GM12878 (cell line): ENCODE measurements around the gene RFFL. TPM values are rescaled to one million over a fixed set of nuclear protein-coding genes. Genes with fewer than 3 reads are reported as not detected.

Experiments
- ATAC-seq: fragments of 200-7000 bp; cut with Tn5 transposase; 3 replicates; pipeline ENCODE4 v1.9.1; 2020; ENCODE audit warnings: mild to moderate bottlenecking, moderate library complexity
- BruUV-seq: library from RNA; stranded (reverse); fragments of 400-500 nt; replicated peaks from 2 replicates; lab custom pipeline; 2021; lab: Mats Ljungman, UMichigan
- CTCF ChIA-PET: fragments of 300-600 bp; sonication (Branson Sonifier 250); formaldehyde crosslinking; extraction: SDS; loops from one replicate; lab custom pipeline; 2021; ENCODE audit warnings: inconsistent platforms; lab: Yijun Ruan, JAX
- POLR2A ChIA-PET: fragments of 350-600 bp; formaldehyde crosslinking; extraction: SDS; loops from one replicate; lab custom pipeline; 2021; ENCODE audit warnings: inconsistent platforms; lab: Charles Lee
- RAD21 ChIA-PET: fragments of 300-600 bp; sonication (Branson Sonifier 250); formaldehyde crosslinking; loops from one replicate; lab custom pipeline; 2023; ENCODE audit warnings: antibody characterized with exemption; ENCODE audit not compliant: unreplicated experiment; lab: Charles Lee
- SMC1A ChIA-PET: fragments of 300-600 bp; sonication (Branson Sonifier 250); formaldehyde crosslinking; loops from one replicate; lab custom pipeline; 2023; ENCODE audit not compliant: unreplicated experiment, uncharacterized antibody; lab: Charles Lee
- DNase-seq: peaks from one replicate; pipeline ENCODE4 v3.0.0-alpha.2; 2011; ENCODE audit warnings: low read depth, low spot score
- FAIRE-seq: peaks from 3 replicates; lab custom pipeline; 2011; peaks lifted over from hg19 to GRCh38; lab: Jason Lieb, UNC
- H2AFZ ChIP-seq: 2 replicates; pipeline ENCODE4 v1.6.0; 2011; ENCODE audit warnings: low read depth, low read length, control low read depth; ENCODE audit not compliant: control insufficient read depth
- H3K27ac ChIP-seq: 2 replicates; pipeline ENCODE4 v1.5.1; 2011; ENCODE audit warnings: control low read depth; ENCODE audit not compliant: control insufficient read depth, insufficient read depth
- H3K27me3 ChIP-seq, 2 experiments: replicated peaks in 1 of 2; 2 replicates each; pipeline versions ENCODE4 v1.6.0 to v1.6.1; 2011; ENCODE audit warnings: low read length in 1 of 2; ENCODE audit not compliant: control insufficient read depth in 2 of 2, insufficient read depth in 2 of 2
- H3K36me3 ChIP-seq, 2 experiments: 2 replicates each; pipeline ENCODE4 v1.5.1; 2011; ENCODE audit warnings: low read length in 1 of 2; ENCODE audit not compliant: control insufficient read depth in 2 of 2, insufficient read depth in 2 of 2
- H3K4me1 ChIP-seq: 2 replicates; pipeline ENCODE4 v1.6.1; 2011; ENCODE audit warnings: mild to moderate bottlenecking, low read length, moderate library complexity, mixed read lengths; ENCODE audit not compliant: control insufficient read depth, insufficient read depth
- H3K4me2 ChIP-seq: 2 replicates; pipeline ENCODE4 v1.6.0; 2011; ENCODE audit warnings: control low read depth; ENCODE audit not compliant: control insufficient read depth, insufficient read depth
- H3K4me3 ChIP-seq: fragments of 200-600 bp; sonication (generic); 2 replicates; pipeline ENCODE4 v1.5.1; 2016
- H3K79me2 ChIP-seq: 2 replicates; pipeline ENCODE4 v1.6.0; 2011; ENCODE audit warnings: low read length; ENCODE audit not compliant: control insufficient read depth, insufficient read depth
- H3K9ac ChIP-seq: 2 replicates; pipeline ENCODE4 v1.8.0; 2011; ENCODE audit warnings: low read length, control low read depth, mixed read lengths; ENCODE audit not compliant: control insufficient read depth, insufficient read depth
- H3K9me3 ChIP-seq: replicated peaks from 3 replicates; pipeline ENCODE4 v1.5.1; 2011; ENCODE audit warnings: mild to moderate bottlenecking, low read length; ENCODE audit not compliant: control insufficient read depth, insufficient read depth
- H4K20me1 ChIP-seq: 2 replicates; pipeline ENCODE4 v1.6.0; 2011; ENCODE audit not compliant: control insufficient read depth, insufficient read depth
- DPF2 ChIP-seq: fragments of 450-650 bp; IDR thresholded peaks from 2 replicates; pipeline ENCODE4 v1.6.1; 2017; ENCODE audit warnings: mild to moderate bottlenecking
- EP300 ChIP-seq, 2 experiments: fragments of 150-350 bp in 1 of 2; IDR thresholded peaks; 2 replicates each; pipeline ENCODE4 v1.6.1; 2011 to 2012; ENCODE audit warnings: low read depth in 2 of 2, low read length in 2 of 2, borderline replicate concordance in 1 of 2, improper control_type of control experiment in 1 of 2, inconsistent platforms in 1 of 2; ENCODE audit not compliant: control insufficient read depth in 1 of 2
- GABPA ChIP-seq: IDR thresholded peaks from 2 replicates; pipeline ENCODE4 v1.6.1; 2014; ENCODE audit warnings: antibody characterized with exemption, low read depth, mild to moderate bottlenecking, inconsistent platforms
- JUNB ChIP-seq: IDR thresholded peaks from 2 replicates; pipeline ENCODE4 v1.6.1; 2016; ENCODE audit warnings: antibody characterized with exemption, mild to moderate bottlenecking
- MAX ChIP-seq: IDR thresholded peaks from 2 replicates; pipeline ENCODE4 v1.6.1; 2012; ENCODE audit warnings: low read depth, low read length, improper control_type of control experiment
- MTA3 ChIP-seq: IDR thresholded peaks from 2 replicates; pipeline ENCODE4 v1.6.1; 2012; ENCODE audit warnings: low read length, inconsistent platforms, borderline replicate concordance
- NBN ChIP-seq: fragments of 450-650 bp; IDR thresholded peaks from 2 replicates; pipeline ENCODE4 v1.6.1; 2016
- NFYA ChIP-seq: IDR thresholded peaks from 2 replicates; pipeline ENCODE4 v1.6.1; 2011; ENCODE audit warnings: low read depth, mild to moderate bottlenecking, low read length, improper control_type of control experiment, borderline replicate concordance
- NR2C1 ChIP-seq: fragments of 450-650 bp; IDR thresholded peaks from 2 replicates; pipeline ENCODE4 v1.6.1; 2017; ENCODE audit warnings: antibody characterized with exemption, mild to moderate bottlenecking, moderate library complexity
- SPI1 ChIP-seq: IDR thresholded peaks from 2 replicates; pipeline ENCODE4 v1.6.1; 2011; ENCODE audit warnings: low read depth, mild to moderate bottlenecking, low read length, moderate library complexity, borderline replicate concordance; ENCODE audit not compliant: insufficient read depth
- ZBED1 ChIP-seq: IDR thresholded peaks from 2 replicates; pipeline ENCODE4 v1.6.1; 2016; ENCODE audit warnings: borderline replicate concordance
- ZNF592 ChIP-seq: fragments of 450-650 bp; IDR thresholded peaks from 2 replicates; pipeline ENCODE4 v1.6.1; 2017; ENCODE audit warnings: mild to moderate bottlenecking, moderate library complexity
- WGBS: methylation state at CpG from one replicate; pipeline ENCODE4 v1.1.6; 2016; ENCODE audit warnings: low lambda C conversion rate; ENCODE audit not compliant: insufficient replicate concordance, insufficient coverage; ENCODE audit errors: missing lambda C conversion rate; 5-methylcytosine and 5-hydroxymethylcytosine counted together
- in situ Hi-C: fragments of 300-500 bp; cut with MboI; formaldehyde crosslinking; loops from 9 replicates; pipeline ENCODE4 v1.14.3; 2018; ENCODE audit warnings: mixed read lengths
- intact Hi-C: fragments of 100-400 bp; cut with micrococcal nuclease; formaldehyde crosslinking; loops from one replicate; pipeline ENCODE4 v1.14.2; 2022; ENCODE audit not compliant: unreplicated experiment
- polyA plus RNA-seq, 11 experiments: library from polyadenylated mRNA; depleted of rRNA in 4 of 11; unstranded in 6 of 11; stranded (reverse) in 5 of 11; fragments of >200 nt; fragmentation: Nextera tagmentation in 4 of 11; fragmentation: Illumina TruSeq in 1 of 11; extraction: Ambion mirVana in 4 of 11; extraction: Trizol in 1 of 11; gene quantifications; 1 replicate in 1 of 11; 2 replicates in 10 of 11; pipeline versions ENCODE4 v1.2.1 to v1.2.3, GENCODE V29; 2011 to 2016; ENCODE audit warnings: inconsistent platforms in 2 of 11, missing spikeins in 2 of 11, low read depth in 1 of 11
- total RNA-seq, 4 experiments: library from RNA; depleted of rRNA in 3 of 4; stranded (reverse); fragments of >200 nt in 3 of 4; fragmentation: Illumina TruSeq in 1 of 4; extraction: Trizol in 1 of 4; gene quantifications; 2 replicates each; pipeline versions ENCODE4 v1.2.1 to v1.2.3, GENCODE V29; 2013 to 2021
- TF ChIP-seq, protein P1 (sequence below): IDR thresholded peaks from 2 replicates; pipeline ENCODE4 v1.6.1; 2012; ENCODE audit warnings: low read length, inconsistent platforms

The RFFL gene
- total and polyA plus RNA-seq, 10 of the 15 experiments (the other 5 are each of a cell fraction or from before 2014, with no cell fraction given): 4.7 to 56.1 (median 26.9) TPM

DNA sequence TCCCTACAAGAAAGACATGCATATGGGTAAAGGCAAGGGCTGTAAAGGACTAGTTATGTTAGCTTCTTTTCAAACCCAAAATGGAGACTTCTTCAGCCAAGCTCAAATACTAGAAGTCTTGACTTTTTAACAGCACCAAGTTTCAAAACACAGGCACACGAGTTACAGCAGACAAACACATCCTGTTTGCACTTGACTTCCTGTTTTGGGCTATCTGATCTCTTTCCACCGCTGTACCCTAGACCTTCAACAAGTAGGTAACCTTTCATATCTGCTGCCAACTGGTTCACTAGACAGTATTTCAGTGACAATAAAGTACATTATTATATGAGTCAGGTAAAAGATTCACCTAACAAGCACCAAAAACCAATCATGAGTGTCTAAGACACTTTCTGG lies 12.3 kb downstream of the RFFL start:
- WGBS: 0% methylated on average over 2 of the region's 2 CpGs
- POLR2A ChIA-PET: interaction anchor here (0.7 to 2.2 kb wide), 7 partner anchors 9 to 70 kb away, joined by 3 to 9 read pairs (median 5); partner anchors contain the start of gene RFFL
- Histone ChIP-seq H3K79me2 (peaks cover 34% of the 10 kb centered on the region), H3K36me3 (peaks cover 0 to 1% of the 10 kb centered on the region in 2 experiments; a peak in 1 of 4 replicates), H3K4me1 (peaks cover 28% of the 10 kb centered on the region), H4K20me1 (no peaks in the 10 kb centered on the region), H3K27me3 (no peaks in the 10 kb centered on the region), H3K4me3 (peak overlapping the region; percentile 40), H3K27ac (peak overlapping the region; percentile 93), H3K9me3 (no peaks in the 10 kb centered on the region), H2AFZ (peak overlapping the region; percentile 59), H3K9ac (peak overlapping the region; percentile 63), H3K4me2 (peak overlapping the region; percentile 89)
- SMC1A ChIA-PET: interaction anchor here (0.7 to 12.0 kb wide), 9 partner anchors 8 to 39 kb away, joined by 3 to 221 read pairs (median 3); partner anchors contain the start of gene RFFL
- CTCF ChIA-PET: interaction anchor here (0.7 to 3.1 kb wide), 3 partner anchors 13 to 53 kb away, joined by 4 to 23 read pairs (median 5); partner anchors contain the start of gene RFFL
- RAD21 ChIA-PET: interaction anchor here (0.6 to 6.9 kb wide), 10 partner anchors 9 to 68 kb away, joined by 3 to 73 read pairs (median 3); partner anchors contain the start of gene RFFL
- TSS peak; percentile 38 for BruUV-seq
- DNase-seq (no peak), ATAC-seq (peak; percentile 72), FAIRE-seq (peak; percentile 52)
- in situ Hi-C loops: no loop called here
- intact Hi-C loops: loop anchor here (1.0 kb wide), 2 partner anchors 12 to 38 kb away; partner anchors contain the start of gene RFFL
- TF ChIP-seq MAX (peak; percentile 67), SPI1 (peak; percentile 90), NBN (peak; percentile 44; the same call in 1 of the 2 replicates), NR2C1 (no peak), DPF2 (no peak), ZNF592 (peak; percentile 50; the same call in 1 of the 2 replicates), JUNB (peak; percentile 3; the same call in 1 of the 2 replicates), MTA3 (peak; percentile 67; the same call in 1 of the 2 replicates), GABPA (peak; percentile 68), NFYA (no peak), EP300 (IDR thresholded peaks at IDR 0.05; ENCODE audit: borderline replicate concordance in 1 of 2, control insufficient read depth in 1 of 2, low read depth in 2 of 2, low read length in 2 of 2) (peak in 1 of 2 experiments; percentile 23; a peak in 1 of 4 replicates), ZBED1 (no peak)
- TF ChIP-seq, protein P1, sequence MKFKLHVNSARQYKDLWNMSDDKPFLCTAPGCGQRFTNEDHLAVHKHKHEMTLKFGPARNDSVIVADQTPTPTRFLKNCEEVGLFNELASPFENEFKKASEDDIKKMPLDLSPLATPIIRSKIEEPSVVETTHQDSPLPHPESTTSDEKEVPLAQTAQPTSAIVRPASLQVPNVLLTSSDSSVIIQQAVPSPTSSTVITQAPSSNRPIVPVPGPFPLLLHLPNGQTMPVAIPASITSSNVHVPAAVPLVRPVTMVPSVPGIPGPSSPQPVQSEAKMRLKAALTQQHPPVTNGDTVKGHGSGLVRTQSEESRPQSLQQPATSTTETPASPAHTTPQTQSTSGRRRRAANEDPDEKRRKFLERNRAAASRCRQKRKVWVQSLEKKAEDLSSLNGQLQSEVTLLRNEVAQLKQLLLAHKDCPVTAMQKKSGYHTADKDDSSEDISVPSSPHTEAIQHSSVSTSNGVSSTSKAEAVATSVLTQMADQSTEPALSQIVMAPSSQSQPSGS: 0 out of 2 replicates have a peak, but pooled peaks have one; percentile 23
